OCI-LY1 (cell line): ENCODE data around the gene BLM.

Experiments used
- H2AFZ ChIP-seq: fragments of 200-600 bp; sonication (generic), shearing (Covaris generic); 2 replicates; pipeline ENCODE4 v1.6.0; 2014; ENCODE audit warnings: antibody characterized with exemption, mild to moderate bottlenecking, low read length
- H3F3A ChIP-seq: fragments of 200-600 bp; sonication (generic), shearing (Covaris generic); 2 replicates; pipeline ENCODE4 v1.6.0; 2014; ENCODE audit warnings: mild to moderate bottlenecking, antibody characterized with exemption, low read length, moderate library complexity; ENCODE audit not compliant: insufficient read depth
- H3K27ac ChIP-seq: fragments of 200-600 bp; sonication (generic); 2 replicates; pipeline ENCODE4 v1.5.1; 2014; ENCODE audit warnings: low read length, mixed run types, mild to moderate bottlenecking, low read depth; ENCODE audit not compliant: poor library complexity, severe bottlenecking
- H3K27me3 ChIP-seq: fragments of 200-600 bp; sonication (generic); 2 replicates; pipeline ENCODE4 v1.6.0; 2014; ENCODE audit warnings: antibody characterized with exemption, mild to moderate bottlenecking, low read length, moderate library complexity; ENCODE audit not compliant: insufficient read depth
- H3K36me3 ChIP-seq: fragments of 200-600 bp; sonication (generic); 2 replicates; pipeline ENCODE4 v1.6.1; 2014; ENCODE audit warnings: mild to moderate bottlenecking, antibody characterized with exemption, low read length, moderate library complexity, mixed read lengths; ENCODE audit not compliant: insufficient read depth
- H3K4me1 ChIP-seq: fragments of 200-600 bp; sonication (generic); 2 replicates; pipeline ENCODE4 v1.5.1; 2014; ENCODE audit warnings: mild to moderate bottlenecking, low read length, moderate library complexity; ENCODE audit not compliant: insufficient read depth, severe bottlenecking
- H3K4me2 ChIP-seq: fragments of 200-600 bp; sonication (generic), shearing (Covaris generic); 2 replicates; pipeline ENCODE4 v1.6.1; 2014; ENCODE audit warnings: low read length
- H3K4me3 ChIP-seq: fragments of 200-600 bp; sonication (generic); 2 replicates; pipeline ENCODE4 v1.5.1; 2014; ENCODE audit warnings: low read length, low read depth, mild to moderate bottlenecking, mixed read lengths; ENCODE audit not compliant: poor library complexity, severe bottlenecking
- H3K79me2 ChIP-seq: fragments of 200-600 bp; shearing (Covaris generic); 2 replicates; pipeline ENCODE4 v1.6.1; 2016; ENCODE audit warnings: mixed run types, low read length, mixed read lengths; ENCODE audit not compliant: insufficient read depth
- H3K9ac ChIP-seq: fragments of 200-600 bp; sonication (generic), shearing (Covaris generic); 2 replicates; pipeline ENCODE4 v1.6.1; 2014; ENCODE audit warnings: mild to moderate bottlenecking, low read length, mixed read lengths
- H3K9me2 ChIP-seq: fragments of 200-600 bp; sonication (generic), shearing (Covaris generic); 2 replicates; pipeline ENCODE4 v1.6.1; 2014; ENCODE audit warnings: low read depth, mild to moderate bottlenecking, low read length, mixed read lengths
- H3K9me3 ChIP-seq: fragments of 200-600 bp; shearing (Covaris generic); 2 replicates; pipeline ENCODE4 v1.6.1; 2014; ENCODE audit warnings: low read length, mixed read lengths
- H4K20me1 ChIP-seq: fragments of 200-600 bp; sonication (generic), shearing (Covaris generic); 2 replicates; pipeline ENCODE4 v1.6.0; 2016; ENCODE audit warnings: mild to moderate bottlenecking, low read length; ENCODE audit not compliant: insufficient read depth
- CTCF ChIP-seq: fragments of 200-600 bp; sonication (generic), shearing (Covaris generic); IDR thresholded peaks from 2 replicates; pipeline ENCODE4 v1.5.1; 2017; ENCODE audit warnings: mild to moderate bottlenecking, antibody characterized with exemption, low read length, moderate library complexity, mixed read lengths
- EZH2 ChIP-seq: fragments of 200-600 bp; sonication (generic), shearing (Covaris generic); IDR thresholded peaks from 2 replicates; pipeline ENCODE4 v1.8.0; 2017; ENCODE audit warnings: borderline replicate concordance, mixed run types, mild to moderate bottlenecking, antibody characterized with exemption, low read length, moderate library complexity, mixed read lengths

BLM gene

GRCh38 chr15:90864507-90864906 is 147.4 kb downstream of the BLM start:
- no peaks in the 10 kb centered on the region for H4K20me1 ChIP-seq
- H3K36me3 ChIP-seq = no peaks in the 10 kb centered on the region
- no peak overlapping the region for H3K4me2 ChIP-seq
- H3K9me2 ChIP-seq = no peaks in the 10 kb centered on the region
- no peaks in the 10 kb centered on the region for H3K4me1 ChIP-seq
- H3K9me3 ChIP-seq = no peaks in the 10 kb centered on the region
- H3K79me2 ChIP-seq = no peaks in the 10 kb centered on the region
- no peak overlapping the region for H3K9ac ChIP-seq
- no peak overlapping the region for H2AFZ ChIP-seq
- H3K27ac ChIP-seq = no peak overlapping the region
- TF ChIP-seq CTCF (no peak), EZH2 (no peak)
- no peak overlapping the region for H3K4me3 ChIP-seq
- H3K27me3 ChIP-seq = 0 out of 2 replicates have a peak, but pooled peaks cover 9% of the 10 kb centered on the region
- H3F3A ChIP-seq = no peaks in the 10 kb centered on the region

GRCh38 chr15:90865702-90866101 is 148.6 kb downstream of the BLM start:
- Histone ChIP-seq H3K36me3 (no peaks in the 10 kb centered on the region), H3K4me1 (peaks cover 6% of the 10 kb centered on the region), H3K79me2 (no peaks in the 10 kb centered on the region), H3F3A (no peaks in the 10 kb centered on the region), H3K27me3 (0 out of 2 replicates have a peak, but pooled peaks cover 9% of the 10 kb centered on the region), H2AFZ (no peak overlapping the region), H3K9me3 (no peaks in the 10 kb centered on the region), H3K9me2 (no peaks in the 10 kb centered on the region), H4K20me1 (no peaks in the 10 kb centered on the region), H3K9ac (no peak overlapping the region), H3K4me2 (no peak overlapping the region), H3K4me3 (no peak overlapping the region), H3K27ac (no peak overlapping the region)
- no peak for TF ChIP-seq CTCF
